Measurements from ENCODE around the gene NPAS3. TPM values are rescaled to one million over a fixed set of nuclear protein-coding genes. Genes with fewer than 3 reads are reported as not detected.

NPAS3 gene
- total RNA-seq, 2 experiments from 2014 or later = not detected

GRCh38 chr14:33764876-33765650, 826.4 kb downstream of the NPAS3 start:
- Mint-ChIP-seq H3K36me3 (ENCODE audit: low read depth) (no peaks in the 10 kb centered on the region), H3K27ac (no peak overlapping the region), H3K4me3 (no peak overlapping the region), H3K27me3 (peaks cover 7% of the 10 kb centered on the region), H3K4me1 (ENCODE audit: low read depth) (no peaks in the 10 kb centered on the region), H3K9me3 (no peaks in the 10 kb centered on the region)
- ATAC-seq (no peak), DNase-seq (no peak)
- CTCF ChIA-PET = no interaction called here
- intact Hi-C loops (cut with micrococcal nuclease) = no loop called here
- no peak for TF ChIP-seq CTCF (IDR thresholded peaks at IDR 0.05)
- POLR2A ChIA-PET = no interaction called here

GRCh38 chr14:33767586-33768457, 829.1 kb downstream of the NPAS3 start:
- H3K36me3 Mint-ChIP-seq (ENCODE audit: low read depth) = no peaks in the 10 kb centered on the region
- ATAC-seq (no peak), DNase-seq (no peak)
- H3K4me3 Mint-ChIP-seq = no peak overlapping the region
- intact Hi-C loops (cut with micrococcal nuclease) = no loop called here
- ChIA-PET CTCF (interaction anchor here (3.1 kb wide), 1 partner anchor 25 kb away, joined by 13 read pairs; no protein-coding TSS in a partner anchor), POLR2A (no interaction called here)
- H3K27me3 Mint-ChIP-seq = peaks cover 6% of the 10 kb centered on the region
- H3K9me3 Mint-ChIP-seq = no peaks in the 10 kb centered on the region
- no peak for TF ChIP-seq CTCF (IDR thresholded peaks at IDR 0.05)
- no peak overlapping the region for H3K27ac Mint-ChIP-seq
- H3K4me1 Mint-ChIP-seq (ENCODE audit: low read depth) = no peaks in the 10 kb centered on the region

GRCh38 chr14:33768458-33768830, 829.8 kb downstream of the NPAS3 start:
- no peak for TF ChIP-seq CTCF (IDR thresholded peaks at IDR 0.05)
- ChIA-PET CTCF (interaction anchor here (3.1 kb wide), 1 partner anchor 24 kb away, joined by 13 read pairs; no protein-coding TSS in a partner anchor), POLR2A (no interaction called here)

DNA sequence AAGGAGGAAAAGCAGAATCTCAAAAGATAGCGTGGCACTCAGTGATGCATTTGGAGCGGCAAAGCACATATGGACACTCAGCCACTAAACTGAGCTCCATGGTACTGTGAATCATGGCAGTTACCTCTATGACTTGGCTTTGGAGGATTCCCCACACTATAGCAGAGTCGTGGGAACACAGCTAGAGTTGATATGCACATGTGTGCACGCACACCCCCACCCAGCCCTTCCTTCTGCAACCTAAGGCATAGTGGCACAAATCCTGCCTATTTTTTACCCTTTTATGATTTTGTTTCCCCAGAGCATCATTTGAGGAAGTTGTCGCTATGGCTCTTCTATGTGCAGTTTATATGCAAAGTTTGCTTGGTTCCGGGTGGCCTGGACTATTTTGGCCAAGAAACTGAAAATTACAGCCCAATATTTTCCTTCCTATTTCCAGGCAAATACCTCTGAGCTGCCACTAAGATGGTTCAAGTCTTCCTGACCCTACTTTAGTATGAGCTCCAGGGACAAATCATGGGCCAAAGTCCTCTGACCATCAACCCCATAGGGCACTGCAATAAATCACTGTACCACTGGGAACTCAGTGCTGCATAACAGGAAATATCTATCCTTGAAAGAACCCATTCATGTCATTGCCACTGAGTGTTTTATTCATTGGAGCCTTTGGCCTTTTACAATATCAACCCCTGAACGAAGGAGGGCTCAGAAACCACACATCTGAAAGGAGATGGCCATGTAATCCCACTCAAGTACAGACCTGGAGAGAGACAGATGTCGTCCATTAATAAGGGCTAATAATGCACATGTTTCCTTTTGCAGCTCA, 834.7 kb downstream of the NPAS3 start:
- no peaks in the 10 kb centered on the region for H3K4me1 Mint-ChIP-seq (ENCODE audit: low read depth)
- no peak for TF ChIP-seq CTCF (IDR thresholded peaks at IDR 0.05)
- no peak overlapping the region for H3K4me3 Mint-ChIP-seq
- intact Hi-C loops (cut with micrococcal nuclease) = no loop called here
- peaks cover 4% of the 10 kb centered on the region for H3K27me3 Mint-ChIP-seq
- no peaks in the 10 kb centered on the region for H3K36me3 Mint-ChIP-seq (ENCODE audit: low read depth)
- CTCF ChIA-PET = interaction anchor here (1.8 kb wide), 1 partner anchor 19 kb away, joined by 6 read pairs; no protein-coding TSS in a partner anchor
- DNase-seq (no peak), ATAC-seq (no peak)
- H3K9me3 Mint-ChIP-seq = no peaks in the 10 kb centered on the region
- POLR2A ChIA-PET = interaction anchor here (1.7 kb wide), 1 partner anchor 19 kb away, joined by 4 read pairs; no protein-coding TSS in a partner anchor
- H3K27ac Mint-ChIP-seq = no peak overlapping the region

More at GRCh38 chr14:33768458-33768830, 829.8 kb downstream of the NPAS3 start:
- Mint-ChIP-seq H3K4me3 (no peak overlapping the region), H3K9me3 (no peaks in the 10 kb centered on the region), H3K27me3 (peaks cover 6% of the 10 kb centered on the region), H3K4me1 (ENCODE audit: low read depth) (no peaks in the 10 kb centered on the region), H3K27ac (no peak overlapping the region), H3K36me3 (ENCODE audit: low read depth) (no peaks in the 10 kb centered on the region)
- no peak for DNase-seq
- intact Hi-C loops (cut with micrococcal nuclease) = no loop called here
- no peak for ATAC-seq

Data from activated CD8-positive, alpha-beta T cell treated with anti-CD3 and anti-CD28 coated beads for 36 hours (primary cell).